Sigmoid colon (tissue), 4 donors: ENCODE data around the gene COMMD9.

Source experiments
- CTCF ChIP-seq, 4 experiments: fragments of 450-650 bp in 3 of 4; fragments of 200-600 bp in 1 of 4; IDR thresholded peaks; one replicate each; pipeline ENCODE4 v1.5.1; 2016 to 2019; ENCODE audit warnings: antibody characterized with exemption in 4 of 4, mild to moderate bottlenecking in 3 of 4, moderate library complexity in 2 of 4
- POLR2A ChIP-seq, 2 donors: fragments of 450-650 bp; IDR thresholded peaks; one replicate each; pipeline ENCODE4 v1.6.1; 2016; ENCODE audit warnings: antibody characterized with exemption in 2 of 2, mild to moderate bottlenecking in 2 of 2, moderate library complexity in 2 of 2
- POLR2AphosphoS5 ChIP-seq, 4 donors: sonication (generic); formaldehyde crosslinking; IDR thresholded peaks; one replicate each; pipeline ENCODE4 v1.6.1; 2017; ENCODE audit warnings: antibody characterized with exemption in 4 of 4

- no peak for TF ChIP-seq POLR2A (IDR thresholded peaks at IDR 0.05)
- TF ChIP-seq CTCF (IDR thresholded peaks at IDR 0.05): no peak
- TF ChIP-seq POLR2AphosphoS5 (IDR thresholded peaks at IDR 0.05): no peak
Measured at GRCh38 chr11:36328966-36329673, 39.9 kb upstream of the COMMD9 start.
